Osteoblast (primary cell): Measurements from ENCODE around the gene AGER. TPM values are rescaled to one million over a fixed set of nuclear protein-coding genes. Genes with fewer than 3 reads are reported as not detected.

Experiments
- DNase-seq: peaks from one replicate; pipeline ENCODE4 v3.0.0; 2011; ENCODE audit warnings: low spot score, mixed read lengths; ENCODE audit not compliant: insufficient read length; ENCODE audit errors: missing footprints
- H2AFZ ChIP-seq: 2 replicates; pipeline ENCODE4 v1.6.0; 2011; ENCODE audit warnings: mild to moderate bottlenecking, low read length
- H3K27ac ChIP-seq: 2 replicates; pipeline ENCODE4 v1.5.1; 2011; ENCODE audit warnings: mild to moderate bottlenecking, low read depth, low read length, moderate library complexity
- H3K27me3 ChIP-seq: 2 replicates; pipeline ENCODE4 v1.6.0; 2012; ENCODE audit warnings: mild to moderate bottlenecking, control low read depth, inconsistent platforms, low read length, moderate library complexity; ENCODE audit not compliant: insufficient read depth
- H3K36me3 ChIP-seq: 2 replicates; pipeline ENCODE4 v1.5.1; 2011; ENCODE audit warnings: mild to moderate bottlenecking, low read length, control low read depth, moderate library complexity; ENCODE audit not compliant: insufficient read depth
- H3K4me1 ChIP-seq: 2 replicates; pipeline ENCODE4 v1.5.1; 2011; ENCODE audit warnings: mild to moderate bottlenecking, low read length, control low read depth, moderate library complexity; ENCODE audit not compliant: insufficient read depth
- H3K4me2 ChIP-seq: 2 replicates; pipeline ENCODE4 v1.6.0; 2011; ENCODE audit warnings: mild to moderate bottlenecking, low read length; ENCODE audit not compliant: insufficient read depth
- H3K4me3 ChIP-seq: fragments of 200-600 bp; sonication (generic); 3 replicates; pipeline ENCODE4 v1.5.1; 2012; ENCODE audit warnings: mild to moderate bottlenecking, low read length, inconsistent platforms; ENCODE audit not compliant: insufficient read depth
- H3K79me2 ChIP-seq: 2 replicates; pipeline ENCODE4 v1.6.0; 2012; ENCODE audit warnings: mild to moderate bottlenecking, low read length, control low read depth, inconsistent platforms; ENCODE audit not compliant: insufficient read depth
- H3K9me3 ChIP-seq: 2 replicates; pipeline ENCODE4 v1.5.1; 2011; ENCODE audit warnings: low read depth, low read length, control low read depth
- H4K20me1 ChIP-seq: 2 replicates; pipeline ENCODE4 v1.6.0; 2012; ENCODE audit warnings: mild to moderate bottlenecking, low read length, control low read depth; ENCODE audit not compliant: insufficient read depth
- CTCF ChIP-seq: IDR thresholded peaks from 2 replicates; pipeline ENCODE4 v1.5.1; 2011; ENCODE audit warnings: mild to moderate bottlenecking, low read depth, low read length, moderate library complexity; ENCODE audit errors: extremely low read depth
- total RNA-seq: library from RNA; depleted of rRNA; stranded (reverse); fragments of >200 nt; gene quantifications from 2 replicates; pipeline ENCODE4 v1.2.3, GENCODE V29; 2012

Gene AGER
- total RNA-seq, 1 donor: under 0.01 TPM

GRCh38 chr6:32198866-32199265 is 14.8 kb upstream of the AGER start:
- Histone ChIP-seq H3K36me3 (no peaks in the 10 kb centered on the region), H3K9me3 (no peaks in the 10 kb centered on the region), H3K27ac (no peak overlapping the region), H2AFZ (no peak overlapping the region), H3K4me1 (peaks cover 21% of the 10 kb centered on the region), H3K4me3 (no peak overlapping the region), H3K79me2 (no peaks in the 10 kb centered on the region), H3K4me2 (no peak overlapping the region), H3K27me3 (peaks cover 5% of the 10 kb centered on the region), H4K20me1 (no peaks in the 10 kb centered on the region)
- peak; percentile 60 for DNase-seq
- TF ChIP-seq CTCF: no peak

- Histone ChIP-seq H3K4me2 (no peak overlapping the region), H3K27me3 (peaks cover 5% of the 10 kb centered on the region), H4K20me1 (no peaks in the 10 kb centered on the region), H2AFZ (no peak overlapping the region), H3K9me3 (no peaks in the 10 kb centered on the region), H3K79me2 (no peaks in the 10 kb centered on the region), H3K27ac (no peak overlapping the region), H3K4me3 (no peak overlapping the region), H3K36me3 (no peaks in the 10 kb centered on the region), H3K4me1 (peaks cover 21% of the 10 kb centered on the region)
- TF ChIP-seq CTCF: no peak
- DNase-seq: no peak
Measured at GRCh38 chr6:32198345-32198696, 14.3 kb upstream of the AGER start.

- Histone ChIP-seq H3K4me2 (peak overlapping the region; percentile 93), H3K27ac (peak overlapping the region; percentile 98), H3K9me3 (no peaks in the 10 kb centered on the region), H3K27me3 (peaks cover 5% of the 10 kb centered on the region), H3K4me1 (peaks cover 28% of the 10 kb centered on the region), H4K20me1 (no peaks in the 10 kb centered on the region), H3K4me3 (peak overlapping the region; percentile 91), H3K79me2 (no peaks in the 10 kb centered on the region), H2AFZ (peak overlapping the region; percentile 85), H3K36me3 (no peaks in the 10 kb centered on the region)
- peak; percentile 64 for DNase-seq
- TF ChIP-seq CTCF: no peak
Measured at GRCh38 chr6:32196682-32197616, 12.9 kb upstream of the AGER start.

- DNase-seq: peak; percentile 93
- H3K9me3 ChIP-seq: no peaks in the 10 kb centered on the region
- no peaks in the 10 kb centered on the region for H3K79me2 ChIP-seq
- H2AFZ ChIP-seq: peak overlapping the region; percentile 85
- H3K27me3 ChIP-seq: no peaks in the 10 kb centered on the region
- H3K4me2 ChIP-seq: peak overlapping the region; percentile 93
- peak overlapping the region; percentile 91 for H3K4me3 ChIP-seq
- H3K4me1 ChIP-seq: peaks cover 28% of the 10 kb centered on the region
- peak overlapping the region; percentile 98 for H3K27ac ChIP-seq
- H4K20me1 ChIP-seq: no peaks in the 10 kb centered on the region
- H3K36me3 ChIP-seq: no peaks in the 10 kb centered on the region
- no peak for TF ChIP-seq CTCF
Measured at GRCh38 chr6:32195902-32196681, 12.0 kb upstream of the AGER start.
